HG03460 (cell line): ENCODE data around the gene AKNA.

Source experiments
- ATAC-seq: cut with Tn5 transposase; IDR thresholded peaks from one replicate; pipeline ENCODE4 v1.9.1; 2021; ENCODE audit not compliant: unreplicated experiment

Gene AKNA

DNA sequence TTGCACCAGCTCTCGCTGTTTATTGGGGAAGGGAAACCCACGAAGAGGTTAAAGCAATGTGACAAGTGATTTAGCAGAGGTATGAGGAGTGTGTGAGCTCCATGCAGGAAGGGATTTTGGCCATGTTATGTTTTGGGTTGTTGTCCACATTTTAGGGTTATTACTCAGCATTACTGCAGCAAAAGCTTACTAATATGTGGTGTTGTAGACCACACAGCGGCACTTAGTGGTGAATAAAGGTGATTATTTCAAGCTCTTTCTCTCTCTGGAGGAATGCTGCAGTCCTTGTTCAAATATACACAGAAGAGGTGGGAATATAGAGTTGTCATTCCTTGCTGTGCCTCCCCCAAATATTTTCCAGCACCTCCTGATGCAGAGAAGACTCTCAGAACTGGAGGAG lies 29.7 kb upstream of the AKNA start:
- no peak for ATAC-seq

DNA sequence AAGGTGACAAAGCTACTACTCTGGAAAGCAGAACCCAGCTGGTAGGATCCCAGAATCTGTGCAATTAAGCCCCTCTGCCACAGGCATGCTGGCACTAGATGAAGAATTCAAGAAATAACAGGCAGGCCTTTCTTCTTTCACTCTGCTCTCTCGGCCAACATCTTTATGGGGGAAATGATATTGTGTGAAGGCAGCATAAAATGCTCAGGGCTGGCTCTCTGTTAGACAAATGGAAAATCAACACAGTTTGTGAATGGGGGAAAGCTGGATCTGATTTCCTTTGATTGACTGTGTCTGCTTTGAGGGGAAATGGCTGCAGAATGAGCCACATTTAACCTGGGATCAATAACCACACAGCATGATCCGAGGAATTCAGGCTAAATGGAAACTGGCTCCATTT lies 29.1 kb upstream of the AKNA start:
- ATAC-seq = no peak

DNA sequence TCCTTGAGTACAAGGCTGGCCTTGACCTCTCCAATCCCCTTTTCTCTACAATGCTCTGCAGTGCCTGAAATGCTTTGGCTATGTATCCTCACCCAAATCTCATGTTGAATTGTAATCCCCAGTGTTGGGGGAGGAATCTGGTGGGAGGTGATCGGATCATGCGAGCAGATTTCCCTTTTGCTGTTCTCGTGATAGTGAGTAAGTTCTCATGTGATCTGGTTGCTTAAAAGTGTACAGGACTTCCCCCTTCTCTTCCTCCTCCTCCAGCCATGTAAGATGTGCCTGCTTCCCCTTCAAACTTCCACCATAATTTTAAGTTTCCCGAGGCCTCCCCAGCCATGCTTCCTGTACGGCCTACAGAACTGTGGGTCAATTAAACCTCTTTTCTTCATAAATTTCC lies 28.5 kb upstream of the AKNA start:
- ATAC-seq = no peak

DNA sequence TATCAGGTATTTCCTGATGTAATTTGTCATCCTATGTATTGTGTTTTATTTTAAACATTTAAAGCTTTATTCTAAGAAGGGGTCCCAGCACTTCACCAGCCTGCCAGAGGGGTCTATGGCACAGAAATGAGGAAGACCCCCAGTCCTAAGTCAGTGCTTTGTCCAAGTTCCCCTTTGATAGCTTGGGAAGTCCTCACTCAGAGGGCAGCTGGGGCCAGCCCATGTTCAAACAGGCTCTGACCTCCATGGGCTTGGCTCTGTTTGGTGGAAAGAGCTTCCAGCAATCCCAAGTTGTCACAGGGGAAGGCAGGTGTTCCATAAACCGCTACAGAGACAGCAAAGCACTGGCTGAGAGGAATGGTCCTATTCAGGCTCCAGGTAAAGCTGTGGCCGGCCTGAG lies 26.6 kb upstream of the AKNA start:
- ATAC-seq = no peak

DNA sequence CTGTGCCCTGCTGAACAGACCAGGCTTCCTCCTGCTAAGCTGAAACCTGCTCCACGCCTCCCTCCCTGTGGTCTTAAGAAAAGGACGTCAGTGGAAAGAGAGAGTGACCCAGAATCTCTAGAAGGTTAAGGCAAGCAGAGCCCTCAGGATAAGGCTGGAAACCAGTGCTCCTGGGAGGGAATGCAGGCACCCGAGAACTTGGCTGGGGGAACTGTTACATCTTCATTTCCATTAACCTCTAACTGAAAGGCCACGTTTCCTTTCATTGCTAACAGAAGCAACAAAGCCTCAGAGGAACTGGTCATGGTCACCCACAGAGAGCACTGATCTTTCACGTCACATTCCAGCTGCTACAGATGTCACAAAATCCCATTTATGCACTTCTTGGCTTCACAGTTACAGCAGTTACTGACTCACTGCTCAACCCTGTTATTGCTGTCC lies 26.1 kb upstream of the AKNA start:
- no peak for ATAC-seq

DNA sequence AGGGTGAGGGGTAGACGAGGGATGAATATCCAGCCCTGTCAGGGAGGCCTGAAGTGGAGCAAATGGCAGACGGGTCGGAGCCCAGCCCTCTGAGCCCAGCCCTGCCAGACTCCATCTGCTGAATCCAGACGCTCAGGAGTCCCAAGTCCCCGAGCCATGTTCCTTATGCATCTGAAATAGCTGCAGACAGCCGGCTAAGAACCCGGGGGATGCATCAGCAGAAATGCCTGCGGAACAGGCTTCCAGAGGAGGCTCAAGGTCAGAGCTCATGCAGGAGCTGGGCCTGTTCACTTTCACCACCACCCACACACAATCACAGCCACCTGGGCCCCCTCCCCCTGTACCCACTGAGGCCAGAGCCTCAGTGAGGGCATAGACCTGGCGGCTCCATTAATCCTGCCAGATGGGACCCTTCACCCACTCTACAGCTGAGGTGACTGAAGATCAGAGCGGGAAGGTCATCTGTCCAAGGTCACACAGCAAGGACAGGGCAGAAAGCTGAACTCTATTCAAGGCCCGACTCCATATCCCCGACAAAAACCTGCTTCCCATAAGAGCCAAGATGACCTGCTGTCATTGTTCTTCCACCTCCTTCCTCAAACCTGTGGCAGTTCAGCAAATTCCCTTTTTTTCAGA lies 24.4 kb upstream of the AKNA start:
- ATAC-seq = no peak

DNA sequence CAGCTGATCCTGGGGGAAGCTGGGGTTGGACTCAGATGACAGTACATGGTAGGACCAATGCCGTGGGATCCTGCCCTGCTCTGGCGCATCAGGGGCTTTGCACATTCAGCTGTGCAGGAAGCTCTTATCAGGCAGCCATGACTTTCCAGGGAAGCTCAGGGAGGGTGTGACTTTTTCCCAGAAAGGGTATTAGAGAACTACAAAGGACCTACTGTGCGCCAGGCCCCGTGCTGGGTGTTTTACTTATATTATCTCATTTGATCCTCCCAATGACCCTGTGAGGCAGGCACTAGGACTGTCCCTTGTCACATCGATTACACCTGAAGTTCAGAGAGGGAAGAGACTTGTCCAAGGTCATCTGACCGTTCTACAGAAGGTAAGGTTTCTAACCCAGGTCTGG lies 23.7 kb upstream of the AKNA start:
- ATAC-seq = no peak

DNA sequence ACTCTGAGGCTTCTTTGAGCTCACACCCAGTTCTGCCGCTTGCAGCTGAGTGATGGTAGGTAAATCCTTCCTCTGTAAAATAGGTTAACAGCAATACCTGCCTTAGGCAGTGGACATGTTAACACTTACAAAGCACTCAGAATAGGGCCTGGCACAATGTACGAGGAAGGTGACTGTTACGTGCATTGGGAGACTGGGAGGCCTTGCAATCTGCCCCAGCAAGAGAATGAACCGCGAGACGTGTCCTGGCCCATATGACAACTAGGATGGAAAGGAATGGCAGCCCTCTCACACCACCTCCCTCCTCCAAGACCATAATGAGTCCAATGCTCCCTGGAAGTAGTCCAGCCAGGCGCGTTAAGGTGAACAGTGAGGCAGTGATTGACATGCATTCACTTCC lies 23.1 kb upstream of the AKNA start:
- ATAC-seq = no peak

DNA sequence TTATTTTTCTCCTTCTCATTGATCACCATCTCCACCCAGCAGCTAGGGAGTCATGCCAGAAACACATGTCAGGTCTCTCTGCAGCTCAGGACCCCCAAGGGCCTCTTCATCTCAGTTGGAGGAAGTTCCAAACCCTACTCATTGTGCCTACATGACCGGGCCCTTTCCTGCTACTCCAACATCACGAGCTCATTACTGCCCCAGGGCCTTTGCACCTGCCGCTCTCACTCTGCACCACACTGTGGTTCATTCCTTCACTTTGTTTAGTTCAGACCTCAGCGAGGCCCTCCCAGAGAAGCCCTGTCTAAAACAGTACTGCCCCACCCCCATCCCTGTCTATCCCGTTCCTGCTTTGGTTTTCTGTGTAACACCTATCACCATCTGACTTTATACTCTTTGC lies 22.1 kb upstream of the AKNA start:
- no peak for ATAC-seq

DNA sequence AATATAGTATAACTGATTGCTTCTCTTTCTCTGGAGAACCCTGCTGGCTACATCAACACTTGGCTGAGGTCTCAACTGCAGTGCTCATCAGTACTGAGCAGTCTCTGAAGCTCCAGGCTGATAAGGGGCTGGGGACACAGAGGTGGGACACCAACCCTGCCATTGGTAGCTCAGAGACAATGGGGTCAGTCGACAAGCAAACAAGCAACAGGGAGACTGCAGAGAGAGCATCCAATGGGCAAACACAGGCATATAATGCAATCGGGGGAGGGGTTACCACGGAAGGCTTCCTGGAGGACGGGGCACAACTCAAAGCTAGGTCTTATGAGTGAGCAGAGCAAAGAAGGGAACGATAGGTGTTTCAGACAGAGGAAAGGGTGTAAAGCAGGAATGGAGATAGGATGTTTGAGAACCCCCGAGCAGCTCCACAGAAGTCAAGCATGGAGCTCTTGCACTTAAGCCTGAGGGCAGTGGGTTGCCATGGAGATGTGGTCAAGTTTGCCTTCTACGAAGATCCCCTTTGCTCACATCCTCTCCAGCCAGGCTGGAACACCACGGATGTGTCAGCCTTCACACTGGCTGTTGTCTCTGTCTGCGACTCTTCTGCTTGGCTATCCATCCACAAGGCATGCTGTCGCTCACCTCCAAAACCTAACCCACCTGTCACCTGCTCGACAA lies 21.5 kb upstream of the AKNA start:
- ATAC-seq = no peak

DNA sequence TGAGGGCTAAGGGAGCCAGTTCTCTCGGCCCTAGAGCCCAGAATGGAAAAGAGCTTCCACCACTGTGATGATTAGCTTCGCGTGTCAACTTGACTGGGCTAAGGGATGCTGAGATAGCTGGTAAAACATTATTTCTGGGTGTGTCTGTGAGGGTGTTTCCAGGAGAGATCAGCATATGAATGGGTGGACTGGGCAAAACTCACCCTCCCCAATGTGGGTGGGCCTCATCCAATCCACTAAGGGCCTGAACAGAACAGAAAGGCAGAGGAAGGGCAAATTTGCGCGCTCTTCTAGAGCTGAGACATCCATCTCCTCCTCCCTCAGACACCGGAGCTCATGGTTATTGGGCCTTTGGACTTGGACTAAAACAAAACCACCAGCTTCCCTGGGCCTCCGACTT lies 20.9 kb upstream of the AKNA start:
- no peak for ATAC-seq

DNA sequence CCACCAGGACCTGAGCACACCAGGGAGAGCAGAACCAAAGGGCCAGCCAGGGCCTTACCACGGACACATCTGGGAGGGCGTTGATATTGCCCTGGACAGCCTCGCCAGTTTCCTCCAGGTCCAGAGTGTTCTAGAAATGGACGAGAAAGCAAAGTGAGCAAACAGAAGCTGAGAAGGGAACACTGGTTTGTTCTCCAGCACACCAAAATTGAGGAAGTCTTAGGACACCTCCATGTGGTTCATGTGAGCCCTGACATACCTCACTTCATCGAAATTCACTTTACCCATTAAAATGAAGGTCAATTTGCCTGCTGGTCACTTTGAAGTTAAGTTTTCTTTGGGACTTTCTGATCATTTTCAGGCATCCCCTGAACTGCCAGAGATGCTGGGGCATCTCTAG lies 20.1 kb upstream of the AKNA start:
- no peak for ATAC-seq

DNA sequence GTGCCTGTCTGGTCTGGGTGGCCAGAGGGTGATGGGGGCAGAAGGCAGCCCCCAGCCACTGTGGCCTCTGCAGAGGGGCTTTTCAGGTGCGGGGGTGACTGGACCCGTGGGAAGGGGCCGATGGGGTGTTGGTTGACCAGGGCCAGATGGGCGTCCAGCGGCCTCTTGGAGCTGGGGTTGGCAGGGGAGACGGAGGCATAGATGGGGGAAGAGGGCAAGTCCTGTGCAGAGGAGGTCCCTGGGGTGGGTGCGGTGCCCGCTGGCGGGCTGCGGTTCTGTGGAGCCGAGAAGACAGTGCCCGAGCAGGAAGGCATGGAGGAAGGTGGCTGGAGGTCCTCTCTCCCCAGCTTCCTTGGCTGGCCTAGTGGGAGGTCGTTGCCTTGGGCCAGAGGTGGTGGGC lies 18.7 kb upstream of the AKNA start:
- no peak for ATAC-seq

DNA sequence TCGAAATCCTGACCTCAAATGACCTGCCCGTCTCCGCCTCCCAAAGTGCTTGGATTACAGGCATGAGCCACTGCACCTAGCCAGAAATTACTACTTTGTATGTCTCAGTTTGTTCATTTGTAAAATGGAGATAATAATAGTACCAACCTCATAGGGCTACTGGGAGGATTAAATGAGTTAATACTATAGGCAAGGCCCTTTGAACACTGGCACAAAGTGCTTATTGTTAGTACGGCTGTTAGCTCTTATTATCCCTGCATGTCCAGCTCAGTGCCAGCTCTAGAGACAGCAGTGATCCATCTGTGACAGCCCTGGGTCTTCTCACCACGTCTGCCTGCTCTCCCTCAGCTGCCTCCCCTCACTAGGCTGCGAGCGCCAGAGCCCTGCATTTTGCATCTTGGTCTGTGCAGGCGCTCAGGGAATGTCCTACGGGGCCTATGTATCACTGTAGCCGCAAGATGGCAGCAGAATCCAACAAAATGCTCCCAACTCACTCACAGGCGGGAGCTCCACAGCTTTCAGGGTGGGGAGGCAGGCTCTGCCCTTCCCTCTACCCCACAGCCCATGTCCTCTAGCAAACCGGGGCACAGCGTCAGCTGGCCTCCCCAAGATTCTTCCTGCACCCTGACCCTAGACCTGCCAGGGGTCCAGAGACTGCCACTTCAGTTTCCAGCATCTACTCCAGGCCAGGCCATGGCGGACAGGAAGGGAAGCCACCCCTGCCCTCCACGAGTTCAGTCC lies 17.7 kb upstream of the AKNA start:
- ATAC-seq = peak; percentile 88

DNA sequence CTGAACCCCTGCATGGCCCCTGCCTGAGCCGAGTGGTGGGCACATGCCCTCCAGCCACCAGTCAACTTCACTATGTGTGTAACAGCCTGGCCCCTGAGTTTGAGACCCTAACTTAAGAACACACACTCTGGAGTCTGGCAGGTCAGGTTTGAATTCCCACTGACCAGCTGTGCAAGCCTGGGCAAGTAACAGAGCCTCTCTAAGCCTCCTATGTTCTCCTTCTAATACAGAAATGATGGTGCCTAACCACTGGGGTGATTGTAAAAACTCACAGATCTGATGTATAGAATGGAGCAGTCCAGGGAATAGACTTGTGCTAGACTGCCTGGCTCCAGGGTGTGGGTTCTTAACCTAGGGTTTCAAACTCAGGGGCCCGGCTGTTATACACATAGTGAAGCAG lies 16.7 kb upstream of the AKNA start:
- ATAC-seq = no peak

DNA sequence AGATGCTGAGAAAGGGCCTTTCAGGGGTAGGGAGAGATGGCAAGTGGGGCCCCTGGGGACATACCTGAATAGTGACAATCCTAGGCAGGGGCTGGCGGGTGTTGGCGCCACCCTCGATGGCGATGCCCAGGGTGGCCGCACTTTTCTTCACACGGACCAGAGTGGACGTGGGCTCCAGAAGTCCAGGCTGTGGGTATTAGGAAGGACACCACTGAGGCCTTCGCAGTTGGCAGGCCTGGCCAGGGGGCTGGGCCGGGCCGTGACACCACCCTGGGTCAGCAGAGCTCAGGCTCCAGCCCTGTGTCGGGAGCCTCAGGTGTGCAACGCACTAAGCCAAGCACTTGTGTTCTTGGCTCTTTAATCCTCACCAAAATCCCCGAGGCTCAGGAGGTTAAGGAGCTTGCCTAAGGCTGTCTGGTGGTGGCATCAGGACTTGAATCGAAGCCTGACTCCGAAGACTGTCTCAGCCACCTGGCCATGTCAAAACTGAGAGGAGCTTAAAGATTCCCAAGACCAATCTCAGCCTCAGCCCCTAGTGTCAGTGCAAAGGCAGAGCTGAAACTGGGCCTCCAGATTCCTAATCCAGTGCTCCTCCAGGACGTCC lies 15.5 kb upstream of the AKNA start:
- ATAC-seq = no peak

DNA sequence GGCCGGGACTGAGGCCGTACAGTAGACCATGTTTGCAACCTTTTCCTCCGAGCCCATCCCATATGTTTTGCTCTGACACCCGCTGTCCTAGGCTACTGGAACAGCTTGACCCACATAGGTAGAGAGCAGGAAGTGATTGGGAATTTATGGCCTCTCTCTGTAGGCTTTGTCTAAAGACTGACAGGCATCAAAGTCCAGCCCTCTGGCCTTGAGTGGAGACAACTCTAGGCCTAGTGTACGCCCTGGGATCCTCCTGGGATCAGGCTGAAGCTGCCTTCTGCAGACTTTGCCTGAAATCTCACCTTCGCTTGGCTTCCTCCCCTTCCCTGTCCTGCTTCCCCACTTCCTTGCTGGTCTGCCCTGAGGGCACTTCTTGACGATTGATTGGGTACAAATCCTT lies 13.6 kb upstream of the AKNA start:
- ATAC-seq = no peak

DNA sequence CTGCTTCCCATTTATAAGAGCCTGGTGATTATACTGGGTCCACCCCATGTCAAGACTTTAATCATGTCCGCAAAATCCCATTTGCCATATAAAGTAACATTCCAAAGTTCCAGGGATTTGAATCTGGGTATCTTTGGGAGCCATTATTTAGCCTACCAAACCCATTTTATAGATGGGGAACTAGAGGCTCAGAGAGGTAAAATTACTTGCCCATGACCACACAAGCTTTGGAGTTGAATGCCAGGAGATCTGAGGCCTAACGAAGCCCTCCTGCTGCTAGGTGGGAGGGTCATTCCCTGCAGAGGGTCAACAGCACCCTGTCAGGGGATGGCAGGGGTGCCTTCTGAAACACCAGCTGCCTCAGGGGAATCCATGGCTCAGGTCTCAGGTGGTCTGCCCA lies 13.0 kb upstream of the AKNA start:
- no peak for ATAC-seq

DNA sequence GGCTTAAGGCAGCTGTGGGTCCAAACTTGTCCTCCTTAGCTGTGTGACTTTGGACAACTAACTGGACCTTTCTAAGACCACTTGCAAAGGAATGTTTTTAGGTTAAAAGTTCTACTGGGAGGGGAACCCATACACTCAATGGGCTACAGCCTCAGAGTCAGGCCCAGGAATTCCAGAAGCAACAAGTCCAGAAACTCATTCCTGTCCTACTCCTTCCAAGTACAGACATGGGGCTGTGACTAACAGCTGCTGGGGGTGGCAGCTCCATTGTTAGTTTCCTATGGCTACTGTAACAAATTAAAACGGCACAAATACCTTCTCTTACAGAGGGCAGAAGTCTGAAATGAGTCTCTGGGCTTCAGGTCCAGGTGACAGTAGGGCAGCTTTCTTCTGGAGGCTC lies 12.4 kb upstream of the AKNA start:
- no peak for ATAC-seq

DNA sequence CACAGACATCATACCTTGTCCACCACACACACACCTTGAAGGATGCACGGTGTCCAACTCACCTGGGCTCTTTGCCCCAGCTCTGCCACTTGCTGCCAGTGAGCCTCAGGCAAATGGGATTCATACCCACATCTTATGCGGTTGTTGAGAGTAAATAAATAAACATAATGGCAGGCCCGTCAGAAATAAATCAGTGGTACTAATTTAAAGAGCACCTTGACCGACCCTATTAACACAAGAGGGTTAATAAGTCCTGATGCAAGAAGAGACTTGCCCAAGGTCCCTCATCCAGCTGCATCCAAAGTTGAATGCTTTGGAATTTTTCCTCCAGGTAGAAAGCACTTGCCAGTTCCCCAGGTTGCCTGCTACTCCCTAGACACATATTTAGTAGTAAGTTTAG lies 11.6 kb upstream of the AKNA start:
- ATAC-seq = no peak

DNA sequence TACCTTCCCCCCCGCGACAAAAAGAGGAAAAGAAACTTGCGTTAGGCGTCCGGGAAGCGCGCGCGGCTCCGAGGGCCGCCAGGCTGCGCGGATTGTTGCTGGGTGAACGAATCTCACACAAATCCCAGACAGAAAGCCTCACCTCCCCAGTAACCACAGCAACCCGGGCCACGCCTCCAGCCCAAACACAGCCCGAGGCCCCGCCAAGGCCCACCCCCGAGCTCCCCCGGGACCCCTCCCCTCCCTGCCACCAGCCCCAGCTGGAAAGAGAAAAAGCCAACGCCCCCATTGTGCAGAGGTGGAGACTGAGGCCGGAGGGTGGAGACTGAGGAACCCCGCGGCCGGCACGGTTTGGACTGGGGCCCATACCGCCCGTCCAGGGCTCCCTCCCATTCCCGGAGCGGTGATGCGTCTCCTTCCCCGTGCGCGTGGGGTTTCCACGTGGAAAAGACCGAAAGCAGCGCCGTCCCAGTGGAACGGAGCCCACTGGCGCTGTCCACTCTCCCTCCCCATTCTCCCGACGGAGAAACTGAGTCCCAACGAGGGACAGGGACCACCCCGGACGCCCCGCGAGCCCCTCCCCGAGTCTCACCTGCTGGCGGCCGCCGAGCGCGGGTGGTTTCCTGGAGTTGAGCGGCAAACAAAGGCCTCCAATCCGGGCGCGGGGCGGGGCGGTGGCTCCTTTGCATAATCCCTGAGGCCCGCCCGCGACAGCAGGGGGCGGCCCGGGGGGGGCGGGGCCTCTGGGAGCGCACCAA lies 10.2 kb upstream of the AKNA start:
- peak; percentile 78 for ATAC-seq
